HFFc6 (cell line): Measurements from ENCODE around the gene PITPNM2. TPM values are rescaled to one million over a fixed set of nuclear protein-coding genes. Genes with fewer than 3 reads are reported as not detected.

Experiments used
- DNase-seq: peaks from one replicate; pipeline ENCODE4 v3.0.0-alpha.2; 2018
- H3K27ac Mint-ChIP-seq: 2 replicates; pipeline ENCODE4 v1.8.0; 2020; ENCODE audit warnings: mild to moderate bottlenecking, mixed read lengths
- H3K27me3 Mint-ChIP-seq: 2 replicates; pipeline ENCODE4 v1.8.0; 2021; ENCODE audit warnings: mild to moderate bottlenecking, moderate library complexity, mixed read lengths; ENCODE audit not compliant: insufficient read depth
- H3K36me3 Mint-ChIP-seq: 2 replicates; pipeline ENCODE4 v1.8.0; 2021; ENCODE audit warnings: low read depth, mixed read lengths
- H3K4me1 Mint-ChIP-seq: 2 replicates; pipeline ENCODE4 v1.8.0; 2020; ENCODE audit warnings: low read depth, mixed read lengths
- H3K4me3 Mint-ChIP-seq: 2 replicates; pipeline ENCODE4 v1.8.0; 2020; ENCODE audit warnings: mild to moderate bottlenecking, moderate library complexity, mixed read lengths
- H3K9me3 Mint-ChIP-seq: 2 replicates; pipeline ENCODE4 v1.8.0; 2020; ENCODE audit warnings: mild to moderate bottlenecking, mixed read lengths
- CTCF ChIP-seq: fragments of 200-600 bp; sonication (generic); IDR thresholded peaks from 2 replicates; pipeline ENCODE4 v1.5.0; 2021; ENCODE audit warnings: antibody characterized with exemption, mild to moderate bottlenecking
- total RNA-seq, 6 experiments: library from RNA; stranded (reverse); fragmentation: NEBNext Ultra II Directional; extraction: Animal tissue kit (Norgen Biotek cat#: 25700); gene quantifications; 2 replicates in 1 of 6; 3 replicates in 5 of 6; pipeline ENCODE4 v1.2.3, GENCODE V29; 2021

Gene PITPNM2
- total RNA-seq, 6 experiments from 2014 or later: 1.5 to 5.1 (median 4.1) TPM

DNA sequence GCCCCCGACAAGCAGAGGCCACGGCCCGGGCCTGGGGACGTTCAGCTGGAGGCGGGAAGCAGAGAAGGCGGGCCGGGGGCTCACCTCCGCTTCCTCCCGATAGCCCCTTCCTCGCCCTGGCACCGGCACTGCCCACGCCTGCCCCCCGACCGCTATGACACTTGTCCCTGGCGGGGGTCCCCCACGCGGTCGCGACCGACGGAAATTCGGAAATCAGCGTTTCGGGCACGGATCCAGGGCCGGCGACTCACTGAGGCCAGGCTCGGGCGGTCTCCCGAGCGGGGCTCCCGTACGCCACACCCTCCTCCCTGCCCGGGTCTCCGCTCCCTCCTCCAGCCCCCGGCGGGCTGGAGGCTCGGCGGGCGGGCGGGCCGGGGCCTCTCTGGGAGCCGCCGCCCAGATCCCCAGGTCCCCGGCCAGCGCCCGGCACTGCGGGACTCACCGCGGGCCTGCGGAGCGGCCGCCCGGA, 581 bp downstream of the PITPNM2 start:
- Mint-ChIP-seq H3K4me3 (peak overlapping the region; percentile 65; the same call in 1 of the 2 replicates), H3K27me3 (peaks cover 25% of the 10 kb centered on the region), H3K4me1 (peaks cover 9% of the 10 kb centered on the region; the same call in 1 of the 2 replicates), H3K36me3 (0 out of 2 replicates have a peak, but pooled peaks cover 3% of the 10 kb centered on the region), H3K9me3 (no peaks in the 10 kb centered on the region), H3K27ac (no peak overlapping the region)
- no peak for DNase-seq
- no peak for TF ChIP-seq CTCF

GRCh38 chr12:123149501-123150274, 1.2 kb downstream of the PITPNM2 start:
- Mint-ChIP-seq H3K27ac (peak overlapping the region; percentile 36), H3K4me3 (peak overlapping the region; percentile 65), H3K27me3 (peaks cover 26% of the 10 kb centered on the region), H3K36me3 (0 out of 2 replicates have a peak, but pooled peaks cover 4% of the 10 kb centered on the region), H3K9me3 (no peaks in the 10 kb centered on the region), H3K4me1 (peaks cover 9% of the 10 kb centered on the region; the same call in 1 of the 2 replicates)
- no peak for DNase-seq
- no peak for TF ChIP-seq CTCF

GRCh38 chr12:123149088-123149487, 1.8 kb downstream of the PITPNM2 start:
- Mint-ChIP-seq H3K27ac (no peak overlapping the region), H3K9me3 (no peaks in the 10 kb centered on the region), H3K4me1 (peaks cover 12% of the 10 kb centered on the region), H3K27me3 (peaks cover 26% of the 10 kb centered on the region), H3K4me3 (peak overlapping the region; percentile 65), H3K36me3 (0 out of 2 replicates have a peak, but pooled peaks cover 4% of the 10 kb centered on the region)
- TF ChIP-seq CTCF: peak; percentile 10; the same call in 1 of the 2 replicates
- DNase-seq: no peak

DNA sequence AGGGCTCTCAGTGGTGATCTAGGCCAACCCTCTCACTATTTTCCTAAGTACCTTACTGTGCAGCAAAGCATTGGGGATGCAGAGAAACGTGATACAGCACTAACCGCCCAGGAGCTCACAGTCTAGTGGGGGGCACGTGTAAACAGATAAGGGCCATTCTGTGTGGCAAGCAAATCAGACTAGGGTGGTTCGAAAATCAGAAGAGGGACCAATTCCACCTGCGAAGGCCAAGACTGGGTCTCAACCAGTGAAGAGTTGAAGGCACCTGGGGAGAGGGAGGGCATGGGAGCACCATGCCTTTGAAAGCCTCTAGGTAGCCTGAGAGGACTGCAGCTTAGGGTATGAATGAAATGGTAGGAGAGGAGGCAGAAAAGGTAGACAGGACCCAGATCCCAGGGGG, 2.2 kb downstream of the PITPNM2 start:
- no peak overlapping the region for H3K4me3 Mint-ChIP-seq
- H3K36me3 Mint-ChIP-seq: 0 out of 2 replicates have a peak, but pooled peaks cover 4% of the 10 kb centered on the region
- peaks cover 15% of the 10 kb centered on the region for H3K4me1 Mint-ChIP-seq
- DNase-seq: no peak
- no peak overlapping the region for H3K27ac Mint-ChIP-seq
- no peaks in the 10 kb centered on the region for H3K9me3 Mint-ChIP-seq
- TF ChIP-seq CTCF: no peak
- H3K27me3 Mint-ChIP-seq: peaks cover 26% of the 10 kb centered on the region

- no peak overlapping the region for H3K27ac Mint-ChIP-seq
- H3K4me1 Mint-ChIP-seq: peaks cover 15% of the 10 kb centered on the region
- TF ChIP-seq CTCF: no peak
- peaks cover 26% of the 10 kb centered on the region for H3K27me3 Mint-ChIP-seq
- no peak for DNase-seq
- H3K36me3 Mint-ChIP-seq: 0 out of 2 replicates have a peak, but pooled peaks cover 4% of the 10 kb centered on the region
- no peak overlapping the region for H3K4me3 Mint-ChIP-seq
- no peaks in the 10 kb centered on the region for H3K9me3 Mint-ChIP-seq
Observed at GRCh38 chr12:123148223-123148622, 2.7 kb downstream of the PITPNM2 start.
